ENCODE measurements around the gene IGFALS. TPM values are rescaled to one million over a fixed set of nuclear protein-coding genes. Genes with fewer than 3 reads are reported as not detected.

IGFALS gene
- total RNA-seq, 2 donors from 2014 or later = 0.28 to 0.54 TPM

DNA sequence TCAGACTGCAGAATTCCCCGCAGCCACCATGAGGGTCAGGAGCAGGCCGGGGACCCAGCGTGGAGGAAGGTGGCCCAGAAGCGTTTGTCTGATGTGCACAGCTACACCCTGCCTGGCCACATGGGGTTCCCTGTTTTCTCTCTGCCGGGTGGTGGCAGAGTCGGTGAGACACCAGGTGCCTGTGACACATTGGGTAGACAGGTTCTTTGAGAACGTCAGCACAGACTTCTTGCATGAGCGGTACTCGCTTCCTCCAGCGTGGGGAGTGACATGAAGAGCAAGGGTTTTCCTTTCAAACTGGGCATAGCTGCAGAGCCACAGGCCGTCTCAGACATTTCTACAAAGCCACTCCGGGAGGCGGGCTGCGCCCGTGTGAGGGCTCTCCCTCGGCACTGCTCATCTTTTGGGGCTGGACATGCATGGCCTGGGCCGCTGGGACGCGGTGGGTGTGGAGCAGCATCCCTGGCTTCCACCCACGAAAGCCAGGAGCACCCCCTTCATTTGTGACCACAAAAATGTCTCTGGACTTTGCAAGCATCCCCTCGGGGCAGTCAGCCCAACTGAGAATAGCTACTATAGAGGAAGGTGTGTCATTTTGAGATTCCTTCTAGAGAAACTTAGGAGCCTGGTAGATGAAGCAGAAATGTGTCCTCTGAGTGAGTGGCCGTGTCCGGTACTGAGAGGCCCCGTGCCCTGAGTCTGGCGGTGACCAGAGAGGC is 48.2 kb downstream of the IGFALS start:
- TF ChIP-seq, protein P1, sequence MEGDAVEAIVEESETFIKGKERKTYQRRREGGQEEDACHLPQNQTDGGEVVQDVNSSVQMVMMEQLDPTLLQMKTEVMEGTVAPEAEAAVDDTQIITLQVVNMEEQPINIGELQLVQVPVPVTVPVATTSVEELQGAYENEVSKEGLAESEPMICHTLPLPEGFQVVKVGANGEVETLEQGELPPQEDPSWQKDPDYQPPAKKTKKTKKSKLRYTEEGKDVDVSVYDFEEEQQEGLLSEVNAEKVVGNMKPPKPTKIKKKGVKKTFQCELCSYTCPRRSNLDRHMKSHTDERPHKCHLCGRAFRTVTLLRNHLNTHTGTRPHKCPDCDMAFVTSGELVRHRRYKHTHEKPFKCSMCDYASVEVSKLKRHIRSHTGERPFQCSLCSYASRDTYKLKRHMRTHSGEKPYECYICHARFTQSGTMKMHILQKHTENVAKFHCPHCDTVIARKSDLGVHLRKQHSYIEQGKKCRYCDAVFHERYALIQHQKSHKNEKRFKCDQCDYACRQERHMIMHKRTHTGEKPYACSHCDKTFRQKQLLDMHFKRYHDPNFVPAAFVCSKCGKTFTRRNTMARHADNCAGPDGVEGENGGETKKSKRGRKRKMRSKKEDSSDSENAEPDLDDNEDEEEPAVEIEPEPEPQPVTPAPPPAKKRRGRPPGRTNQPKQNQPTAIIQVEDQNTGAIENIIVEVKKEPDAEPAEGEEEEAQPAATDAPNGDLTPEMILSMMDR (IDR thresholded peaks at IDR 0.05) = no peak
- peaks cover 44% of the 10 kb centered on the region for H3K36me3 ChIP-seq

DNA sequence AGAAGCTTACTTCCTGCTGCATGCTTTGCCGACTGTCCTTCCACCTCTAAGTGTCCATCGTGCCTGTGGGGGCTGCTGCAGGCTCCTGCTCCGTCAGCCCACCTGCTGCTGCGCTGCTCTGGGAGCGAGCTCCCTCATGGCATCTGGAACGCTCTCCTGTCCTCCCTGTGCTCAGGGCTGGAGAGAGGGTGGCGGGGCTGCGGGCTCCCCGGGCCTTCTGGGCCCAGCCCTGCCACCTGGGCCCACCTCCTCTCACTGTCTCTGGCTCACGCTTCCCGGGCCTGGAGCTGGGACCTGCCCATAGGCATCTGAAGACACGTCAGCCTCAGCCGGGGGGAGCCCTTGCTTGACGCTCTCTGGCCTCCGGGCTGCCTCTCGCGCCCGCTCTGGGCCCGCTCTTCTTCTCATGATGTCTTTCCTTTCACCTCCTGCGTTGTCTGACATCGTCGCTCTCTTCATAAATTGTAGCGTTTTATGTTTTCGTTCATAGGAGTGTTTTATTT is 49.1 kb downstream of the IGFALS start:
- TF ChIP-seq, protein P1 (IDR thresholded peaks at IDR 0.05) = no peak
- no peak for DNase-seq (ENCODE audit: low spot score)
- Histone ChIP-seq H3K4me1 (ENCODE audit: control insufficient read depth in 1 of 2, low read depth in 2 of 2) (no peaks in the 10 kb centered on the region), H3K4me3 (no peak overlapping the region), H3K9me3 (no peaks in the 10 kb centered on the region), H3K36me3 (peaks cover 40% of the 10 kb centered on the region), H3K27me3 (replicated peaks; ENCODE audit: insufficient read depth) (no peaks in the 10 kb centered on the region), H3K27ac (no peak overlapping the region)
- no peak for ATAC-seq (ENCODE audit: insufficient number of reproducible peaks, low FRiP score, low read depth)

More for the DNA sequence above, 48.2 kb downstream of the IGFALS start:
- Histone ChIP-seq H3K9me3 (no peaks in the 10 kb centered on the region), H3K4me3 (no peak overlapping the region), H3K27me3 (replicated peaks; ENCODE audit: insufficient read depth) (no peaks in the 10 kb centered on the region), H3K4me1 (ENCODE audit: control insufficient read depth in 1 of 2, low read depth in 2 of 2) (no peaks in the 10 kb centered on the region), H3K27ac (no peak overlapping the region)
- ATAC-seq (ENCODE audit: insufficient number of reproducible peaks, low FRiP score, low read depth) (no peak), DNase-seq (ENCODE audit: low spot score) (no peak)

DNA sequence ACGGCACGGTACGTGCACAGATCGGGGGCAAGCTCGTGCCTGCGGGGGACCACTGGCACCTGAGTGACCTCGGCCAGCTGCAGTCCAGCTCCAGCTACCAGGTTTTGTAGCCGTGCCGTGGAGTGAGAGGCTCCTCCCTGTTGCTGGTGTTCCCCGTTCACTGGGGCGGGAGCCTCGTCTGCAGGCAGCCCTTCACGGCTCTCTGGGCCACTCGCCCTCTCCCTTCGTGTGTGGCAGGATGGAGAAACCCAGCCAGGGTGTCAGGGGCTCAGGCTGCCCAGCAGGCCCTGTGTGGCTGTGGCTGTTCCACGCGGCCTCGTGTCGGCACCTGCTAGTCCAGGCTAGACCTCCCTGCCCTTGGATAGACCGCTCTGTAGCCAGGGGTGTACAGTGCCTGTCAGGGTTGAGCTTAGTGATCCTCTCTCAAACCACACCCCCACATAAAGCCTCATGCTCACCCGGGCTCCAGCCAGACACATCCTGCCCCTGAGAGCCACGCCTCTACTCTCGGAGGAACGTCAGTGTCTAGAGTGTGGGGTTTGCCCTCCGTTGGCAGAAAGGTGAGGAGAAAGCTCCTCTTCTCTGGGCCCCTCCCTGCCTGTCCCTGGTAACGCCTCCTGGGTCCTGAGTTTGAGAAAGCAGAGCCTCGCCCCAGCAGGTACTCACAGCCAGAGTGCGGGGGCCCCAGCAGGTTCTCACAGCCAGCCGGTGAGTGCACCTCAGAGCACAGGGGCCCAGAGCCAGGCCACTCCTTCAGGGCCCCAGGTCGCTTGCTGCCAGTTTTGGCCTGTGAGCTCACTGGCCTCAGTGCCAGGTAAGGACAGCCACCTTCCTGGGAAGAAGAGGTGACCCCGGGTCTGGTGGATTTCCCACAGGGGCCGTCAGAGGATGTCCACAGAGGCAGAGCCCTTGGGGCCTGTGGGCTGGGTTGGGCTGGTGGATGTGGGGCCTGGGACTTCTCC is 49.8 kb downstream of the IGFALS start:
- TF ChIP-seq, protein P1 (IDR thresholded peaks at IDR 0.05) = no peak
- H3K27me3 ChIP-seq (replicated peaks; ENCODE audit: insufficient read depth) = no peaks in the 10 kb centered on the region
- ATAC-seq (ENCODE audit: insufficient number of reproducible peaks, low FRiP score, low read depth) (no peak), DNase-seq (ENCODE audit: low spot score) (no peak)
- H3K4me3 ChIP-seq = no peak overlapping the region
- H3K36me3 ChIP-seq = peaks cover 32% of the 10 kb centered on the region
- H3K9me3 ChIP-seq = no peaks in the 10 kb centered on the region
- no peak overlapping the region for H3K27ac ChIP-seq
- H3K4me1 ChIP-seq (ENCODE audit: control insufficient read depth in 1 of 2, low read depth in 2 of 2) = no peaks in the 10 kb centered on the region

DNA sequence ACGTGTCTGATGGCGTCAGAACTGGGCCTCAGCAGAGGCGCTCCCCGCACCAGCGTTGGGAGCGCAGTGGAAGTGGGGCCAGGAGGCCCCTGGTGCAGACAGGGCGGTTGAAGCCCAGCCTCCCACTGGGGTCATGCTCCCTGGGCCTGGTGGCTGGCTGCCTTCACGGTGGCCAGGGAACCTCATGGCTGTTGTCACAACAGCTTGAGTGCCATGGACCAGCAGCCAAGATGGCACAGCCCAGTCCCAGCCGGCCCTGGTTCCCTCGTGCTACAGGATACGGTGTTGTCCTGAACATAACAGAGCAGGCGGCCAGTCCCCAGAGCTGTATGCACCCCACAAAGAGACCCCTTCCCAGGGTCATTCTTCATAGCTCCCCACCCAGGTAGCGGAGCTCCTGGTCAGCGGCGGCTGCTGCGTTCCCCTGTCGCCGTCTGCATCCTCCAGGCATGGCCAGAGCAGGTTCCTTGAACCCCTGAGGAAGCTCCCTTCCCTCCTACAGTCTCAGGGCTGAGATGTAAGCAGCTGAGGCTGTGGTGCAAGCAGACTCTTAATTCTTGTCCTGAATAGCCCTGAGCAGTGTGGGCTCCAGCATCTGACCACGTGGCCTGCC is 51.8 kb downstream of the IGFALS start:
- no peak for DNase-seq (ENCODE audit: low spot score)
- Histone ChIP-seq H3K27ac (no peak overlapping the region), H3K9me3 (no peaks in the 10 kb centered on the region), H3K27me3 (replicated peaks; ENCODE audit: insufficient read depth) (no peaks in the 10 kb centered on the region), H3K4me3 (no peak overlapping the region), H3K36me3 (peaks cover 24% of the 10 kb centered on the region), H3K4me1 (ENCODE audit: control insufficient read depth in 1 of 2, low read depth in 2 of 2) (no peaks in the 10 kb centered on the region)
- TF ChIP-seq, protein P1 (IDR thresholded peaks at IDR 0.05) = no peak
- no peak for ATAC-seq (ENCODE audit: insufficient number of reproducible peaks, low FRiP score, low read depth)
